ENCODE data around the gene POLR1C.

DNA sequence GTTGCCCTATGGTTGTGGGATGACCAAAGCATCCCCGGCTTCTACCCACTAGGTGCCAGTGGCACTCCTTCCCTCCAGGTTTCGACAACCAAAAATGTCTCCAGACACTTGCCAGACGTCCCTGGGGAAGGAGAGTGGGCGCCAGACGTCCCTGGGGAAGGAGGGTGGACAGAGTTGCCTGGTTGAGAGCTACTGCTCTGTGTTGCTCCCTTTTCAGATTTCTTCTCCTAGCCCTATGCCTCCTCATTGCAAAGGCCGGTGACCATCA lies 19.8 kb upstream of the POLR1C start:
- no peak for TF ChIP-seq POLR2AphosphoS5 (IDR thresholded peaks at IDR 0.05)
- no peak for TF ChIP-seq EP300 (IDR thresholded peaks at IDR 0.05)

Measured in upper lobe of left lung (tissue), 4 donors.